Liver (tissue), 9 donors: ENCODE results near the gene HIP1. TPM values are rescaled to one million over a fixed set of nuclear protein-coding genes. Genes with fewer than 3 reads are reported as not detected.

ENCODE experiments used
- DNase-seq: peaks from one replicate; pipeline ENCODE4 v3.0.0-alpha.2; 2017; ENCODE audit warnings: low spot score
- H3K27ac ChIP-seq, 2 donors: one replicate each; pipeline ENCODE4 v1.7.0; 2013; ENCODE audit warnings: inconsistent platforms in 2 of 2, low read length in 2 of 2, control low read depth in 1 of 2, low read depth in 1 of 2, mild to moderate bottlenecking in 1 of 2
- H3K27me3 ChIP-seq, 4 donors: one replicate each; pipeline versions ENCODE4 v1.6.1 to v1.7.0; 2013; ENCODE audit warnings: low read length in 3 of 4, inconsistent platforms in 1 of 4, mild to moderate bottlenecking in 1 of 4, moderate library complexity in 1 of 4; ENCODE audit not compliant: control insufficient read depth in 4 of 4, insufficient read depth in 4 of 4
- H3K36me3 ChIP-seq, 4 donors: one replicate each; pipeline versions ENCODE4 v1.6.1 to v1.7.0; 2013; ENCODE audit warnings: low read length in 3 of 4, mild to moderate bottlenecking in 3 of 4, low read depth in 1 of 4, moderate library complexity in 1 of 4; ENCODE audit not compliant: control insufficient read depth in 4 of 4, insufficient read depth in 3 of 4
- H3K4me1 ChIP-seq, 4 donors: one replicate each; pipeline versions ENCODE4 v1.6.1 to v1.7.0; 2013; ENCODE audit warnings: low read length in 3 of 4, mild to moderate bottlenecking in 3 of 4, moderate library complexity in 1 of 4; ENCODE audit not compliant: control insufficient read depth in 4 of 4, insufficient read depth in 4 of 4
- H3K4me3 ChIP-seq, 3 donors: one replicate each; pipeline versions ENCODE4 v1.6.1 to v1.7.0; 2013; ENCODE audit warnings: low read length in 3 of 3, control low read depth in 1 of 3, low read depth in 1 of 3, mild to moderate bottlenecking in 1 of 3
- H3K9ac ChIP-seq, 2 donors: one replicate each; pipeline ENCODE4 v1.7.0; 2013; ENCODE audit warnings: low read length in 2 of 2, mild to moderate bottlenecking in 2 of 2, moderate library complexity in 2 of 2, control low read depth in 1 of 2, low read depth in 1 of 2
- H3K9me3 ChIP-seq, 4 donors: one replicate each; pipeline versions ENCODE4 v1.6.1 to v1.7.0; 2013; ENCODE audit warnings: low read length in 3 of 4; ENCODE audit not compliant: control insufficient read depth in 4 of 4
- EGR1 ChIP-seq, 2 donors: IDR thresholded peaks; 2 replicates each; pipeline ENCODE4 v1.6.1; 2016 to 2018; ENCODE audit warnings: antibody characterized with exemption in 2 of 2, low read depth in 2 of 2
- FOXA1 ChIP-seq: IDR thresholded peaks from 2 replicates; pipeline ENCODE4 v1.6.1; 2016; ENCODE audit warnings: antibody characterized with exemption
- GABPA ChIP-seq, 2 donors: IDR thresholded peaks in 1 of 2; conservative IDR thresholded peaks in 1 of 2; 2 replicates each; pipeline ENCODE4 v1.6.1; 2016; ENCODE audit warnings: antibody characterized with exemption in 2 of 2, mild to moderate bottlenecking in 1 of 2, moderate library complexity in 1 of 2
- HNF4A ChIP-seq, 2 donors: conservative IDR thresholded peaks; 2 replicates each; pipeline ENCODE4 v1.6.1; 2016; ENCODE audit warnings: antibody characterized with exemption in 2 of 2, mild to moderate bottlenecking in 2 of 2
- JUND ChIP-seq, 2 donors: IDR thresholded peaks; 2 replicates each; pipeline ENCODE4 v1.6.1; 2016; ENCODE audit warnings: antibody characterized with exemption in 2 of 2
- MAX ChIP-seq: IDR thresholded peaks from 2 replicates; pipeline ENCODE4 v1.6.1; 2016; ENCODE audit warnings: antibody characterized with exemption
- NR2F2 ChIP-seq: IDR thresholded peaks from 2 replicates; pipeline ENCODE4 v1.6.1; 2016; ENCODE audit warnings: antibody characterized with exemption
- RAD21 ChIP-seq, 2 donors: IDR thresholded peaks; 2 replicates each; pipeline ENCODE4 v1.6.1; 2016; ENCODE audit warnings: antibody characterized with exemption in 2 of 2, mild to moderate bottlenecking in 2 of 2
- REST ChIP-seq: IDR thresholded peaks from 2 replicates; pipeline ENCODE4 v1.6.1; 2016; ENCODE audit warnings: antibody characterized with exemption, mild to moderate bottlenecking
- RXRA ChIP-seq, 2 donors: IDR thresholded peaks; 2 replicates each; pipeline ENCODE4 v1.6.1; 2017 to 2018; ENCODE audit warnings: antibody characterized with exemption in 2 of 2, mild to moderate bottlenecking in 1 of 2
- SP1 ChIP-seq: IDR thresholded peaks from 2 replicates; pipeline ENCODE4 v1.6.1; 2018; ENCODE audit warnings: antibody characterized with exemption, mild to moderate bottlenecking
- TAF1 ChIP-seq: conservative IDR thresholded peaks from 2 replicates; pipeline ENCODE4 v1.6.1; 2016; ENCODE audit warnings: antibody characterized with exemption, mild to moderate bottlenecking
- WGBS: extraction: QIAGEN DNeasy Blood & Tissue Kit; methylation state at CpG from one replicate; pipeline ENCODE4 v1.1.7; 2013; 5-methylcytosine and 5-hydroxymethylcytosine counted together
- polyA plus RNA-seq, 2 donors: library from polyadenylated mRNA; stranded (reverse) in 1 of 2; unstranded in 1 of 2; fragments of 200-250 nt in 1 of 2; fragments of >200 nt in 1 of 2; fragmentation: Nextera tagmentation in 1 of 2; extraction: Ambion mirVana in 1 of 2; gene quantifications; one replicate each; pipeline versions ENCODE4 v1.2.1 to v1.2.3, GENCODE V29; 2013 to 2015
- total RNA-seq, 2 donors: library from RNA; depleted of rRNA; stranded (reverse); fragments of >200 nt; gene quantifications; one replicate each; pipeline ENCODE4 v1.2.3, GENCODE V29; 2014
- TF ChIP-seq, protein P1 (sequence below): IDR thresholded peaks from 2 replicates; pipeline ENCODE4 v1.6.1; 2016; ENCODE audit warnings: antibody characterized with exemption
- TF ChIP-seq, protein P2 (sequence below): IDR thresholded peaks from 2 replicates; pipeline ENCODE4 v1.6.1; 2016; ENCODE audit warnings: antibody characterized with exemption
- donor health status: healthy.
- donor health status: healthy.
- donor health status: healthy.
- donor health status: healthy.
- donor health status: healthy.

The HIP1 gene
- total and polyA plus RNA-seq, 4 donors, result 3.8 to 13.6 (median 7.8) TPM

GRCh38 chr7:75734586-75735458 lies 3.9 kb downstream of the HIP1 start:
- Histone ChIP-seq H3K36me3 (peaks cover 0 to 6% (median 0%) of the 10 kb centered on the region in 4 donors), H3K4me1 (peaks cover 3 to 15% (median 9%) of the 10 kb centered on the region in 4 donors), H3K9ac (no peak overlapping the region), H3K4me3 (no peak overlapping the region), H3K27me3 (no peaks in the 10 kb centered on the region), H3K9me3 (no peaks in the 10 kb centered on the region), H3K27ac (no peak overlapping the region)
- WGBS, result 87% methylated on average over 9 of the region's 9 CpGs
- no peak for DNase-seq
- TF ChIP-seq RXRA (IDR thresholded peaks at IDR 0.05), result no peak
- TF ChIP-seq REST, result no peak
- TF ChIP-seq RAD21 (IDR thresholded peaks at IDR 0.05), result no peak
- no peak for TF ChIP-seq GABPA (IDR thresholded peaks at IDR 0.05 in 1 of 2, conservative IDR thresholded peaks at IDR 0.05 in 1 of 2)
- TF ChIP-seq JUND (IDR thresholded peaks at IDR 0.05), result no peak
- TF ChIP-seq, protein P1, sequence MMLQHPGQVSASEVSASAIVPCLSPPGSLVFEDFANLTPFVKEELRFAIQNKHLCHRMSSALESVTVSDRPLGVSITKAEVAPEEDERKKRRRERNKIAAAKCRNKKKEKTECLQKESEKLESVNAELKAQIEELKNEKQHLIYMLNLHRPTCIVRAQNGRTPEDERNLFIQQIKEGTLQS, result no peak
- TF ChIP-seq HNF4A (conservative IDR thresholded peaks at IDR 0.05), result no peak

GRCh38 chr7:75732764-75733630 lies 5.7 kb downstream of the HIP1 start:
- Histone ChIP-seq H3K9ac (no peak overlapping the region), H3K27ac (no peak overlapping the region), H3K4me3 (no peak overlapping the region), H3K36me3 (peaks cover 0 to 6% (median 0%) of the 10 kb centered on the region in 4 donors), H3K9me3 (no peaks in the 10 kb centered on the region), H3K27me3 (no peaks in the 10 kb centered on the region), H3K4me1 (peaks cover under 1 to 5% (median 3%) of the 10 kb centered on the region in 4 donors)
- no peak for DNase-seq
- TF ChIP-seq TAF1 (no peak), REST (no peak), RAD21 (IDR thresholded peaks at IDR 0.05) (no peak), SP1 (no peak), NR2F2 (no peak), EGR1 (IDR thresholded peaks at IDR 0.05; ENCODE audit: low read depth in 2 of 2) (no peak), HNF4A (conservative IDR thresholded peaks at IDR 0.05) (no peak), MAX (no peak), FOXA1 (no peak), JUND (IDR thresholded peaks at IDR 0.05) (no peak)
- TF ChIP-seq, protein P2, sequence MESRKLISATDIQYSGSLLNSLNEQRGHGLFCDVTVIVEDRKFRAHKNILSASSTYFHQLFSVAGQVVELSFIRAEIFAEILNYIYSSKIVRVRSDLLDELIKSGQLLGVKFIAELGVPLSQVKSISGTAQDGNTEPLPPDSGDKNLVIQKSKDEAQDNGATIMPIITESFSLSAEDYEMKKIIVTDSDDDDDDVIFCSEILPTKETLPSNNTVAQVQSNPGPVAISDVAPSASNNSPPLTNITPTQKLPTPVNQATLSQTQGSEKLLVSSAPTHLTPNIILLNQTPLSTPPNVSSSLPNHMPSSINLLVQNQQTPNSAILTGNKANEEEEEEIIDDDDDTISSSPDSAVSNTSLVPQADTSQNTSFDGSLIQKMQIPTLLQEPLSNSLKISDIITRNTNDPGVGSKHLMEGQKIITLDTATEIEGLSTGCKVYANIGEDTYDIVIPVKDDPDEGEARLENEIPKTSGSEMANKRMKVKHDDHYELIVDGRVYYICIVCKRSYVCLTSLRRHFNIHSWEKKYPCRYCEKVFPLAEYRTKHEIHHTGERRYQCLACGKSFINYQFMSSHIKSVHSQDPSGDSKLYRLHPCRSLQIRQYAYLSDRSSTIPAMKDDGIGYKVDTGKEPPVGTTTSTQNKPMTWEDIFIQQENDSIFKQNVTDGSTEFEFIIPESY, result no peak
- 81% methylated on average over 15 of the region's 15 CpGs for WGBS
